ENCODE data around the gene MED13L.
A peak's percentile ranks its signal among the peaks of the same experiment; 100 is the strongest.

The MED13L gene

GRCh38 chr12:116202940-116203339 lies 74.6 kb downstream of the MED13L start:
- FAIRE-seq (no peak), DNase-seq (ENCODE audit: insufficient read length, low spot score) (no peak)
- TF ChIP-seq CTCF (IDR thresholded peaks at IDR 0.05; ENCODE audit: insufficient read depth, missing control alignments) = no peak

GRCh38 chr12:116202433-116202832 lies 75.1 kb downstream of the MED13L start:
- FAIRE-seq (no peak), DNase-seq (ENCODE audit: insufficient read length, low spot score) (no peak)
- no peak for TF ChIP-seq CTCF (IDR thresholded peaks at IDR 0.05; ENCODE audit: insufficient read depth, missing control alignments)

- TF ChIP-seq CTCF (IDR thresholded peaks at IDR 0.05; ENCODE audit: insufficient read depth, missing control alignments) = no peak
- FAIRE-seq (no peak), DNase-seq (ENCODE audit: insufficient read length, low spot score) (no peak)
Measured at GRCh38 chr12:116201908-116202307, 75.6 kb downstream of the MED13L start.

- DNase-seq (ENCODE audit: insufficient read length, low spot score) = no peak
- FAIRE-seq = no peak
- no peak for TF ChIP-seq CTCF (IDR thresholded peaks at IDR 0.05; ENCODE audit: insufficient read depth, missing control alignments)
Measured at GRCh38 chr12:116201359-116201758, 76.1 kb downstream of the MED13L start.

GRCh38 chr12:116200812-116201211 lies 76.7 kb downstream of the MED13L start:
- FAIRE-seq (no peak), DNase-seq (ENCODE audit: insufficient read length, low spot score) (no peak)
- no peak for TF ChIP-seq CTCF (IDR thresholded peaks at IDR 0.05; ENCODE audit: insufficient read depth, missing control alignments)

- no peak for TF ChIP-seq CTCF (IDR thresholded peaks at IDR 0.05; ENCODE audit: insufficient read depth, missing control alignments)
- no peak for DNase-seq (ENCODE audit: insufficient read length, low spot score)
- peak; percentile 46 for FAIRE-seq
Measured at GRCh38 chr12:116199160-116199706, 78.3 kb downstream of the MED13L start.

- peak; percentile 13 for DNase-seq (ENCODE audit: insufficient read length, low spot score)
- TF ChIP-seq CTCF (IDR thresholded peaks at IDR 0.05; ENCODE audit: insufficient read depth, missing control alignments) = no peak
- peak; percentile 55 for FAIRE-seq
Measured at GRCh38 chr12:116196752-116197718, 80.5 kb downstream of the MED13L start.
